HEK293 (cell line): ENCODE results near the gene HNRNPUL2.

ENCODE experiments used
- CTCF ChIA-PET: fragments of 350-600 bp; formaldehyde crosslinking; extraction: SDS; loops from one replicate; lab custom pipeline; 2021; ENCODE audit warnings: antibody characterized with exemption; lab: Yijun Ruan, JAX
- POLR2A ChIA-PET: fragments of 300-600 bp; formaldehyde crosslinking; extraction: SDS; loops from one replicate; lab custom pipeline; 2020; ENCODE audit warnings: antibody characterized with exemption, inconsistent platforms; lab: Yijun Ruan, JAX
- H3K27ac ChIP-seq: fragments of 200-500 bp; sonication (Bioruptor generic); 2 replicates; pipeline ENCODE4 v1.5.1; 2014; ENCODE audit warnings: low read depth, low read length, control low read depth, inconsistent platforms; ENCODE audit errors: extremely low read depth
- H3K36me3 ChIP-seq, 2 experiments: fragments of 200-500 bp in 1 of 2; sonication (Bioruptor generic) in 1 of 2; 1 replicate in 1 of 2; 2 replicates in 1 of 2; pipeline ENCODE4 v1.5.1; 2014 to 2017; ENCODE audit warnings: inconsistent platforms in 2 of 2, low read length in 2 of 2; ENCODE audit not compliant: control insufficient read depth in 2 of 2, insufficient read depth in 1 of 2
- H3K4me1 ChIP-seq: fragments of 200-500 bp; sonication (Bioruptor generic); 2 replicates; pipeline ENCODE4 v1.5.1; 2014; ENCODE audit warnings: mild to moderate bottlenecking, low read length, inconsistent platforms; ENCODE audit not compliant: control insufficient read depth, insufficient read depth
- H3K4me3 ChIP-seq: 2 replicates; pipeline ENCODE4 v1.5.1; 2011; ENCODE audit warnings: low read depth, mild to moderate bottlenecking, control low read depth, low read length, moderate library complexity
- H3K9me3 ChIP-seq: fragments of 200-500 bp; sonication (Bioruptor generic); 2 replicates; pipeline ENCODE4 v1.5.1; 2014; ENCODE audit warnings: low read depth, low read length, inconsistent platforms; ENCODE audit not compliant: control insufficient read depth, insufficient read depth
- ATF2 ChIP-seq: fragments of 450-650 bp; formaldehyde crosslinking; IDR thresholded peaks from 2 replicates; pipeline ENCODE4 v1.5.1; 2016; ENCODE audit warnings: missing biosample characterization, missing genetic modification characterization, low read depth
- BCL11B ChIP-seq: fragments of 450-650 bp; formaldehyde crosslinking; IDR thresholded peaks from 2 replicates; pipeline ENCODE4 v1.5.1; 2016; ENCODE audit warnings: low read depth, missing biosample characterization, missing genetic modification characterization
- GLIS2 ChIP-seq: fragments of 450-650 bp; formaldehyde crosslinking; IDR thresholded peaks from 2 replicates; pipeline ENCODE4 v1.5.1; 2016; ENCODE audit warnings: missing biosample characterization, missing genetic modification characterization
- PRDM1 ChIP-seq: fragments of 450-650 bp; formaldehyde crosslinking; IDR thresholded peaks from 2 replicates; pipeline ENCODE4; 2016; ENCODE audit warnings: missing biosample characterization, missing genetic modification characterization
- SALL2 ChIP-seq: fragments of 450-650 bp; formaldehyde crosslinking; IDR thresholded peaks from 2 replicates; pipeline ENCODE4 v1.5.0; 2017; ENCODE audit warnings: missing biosample characterization, mild to moderate bottlenecking, missing genetic modification characterization, borderline replicate concordance
- SP7 ChIP-seq: fragments of 450-650 bp; formaldehyde crosslinking; IDR thresholded peaks from 2 replicates; pipeline ENCODE4 v1.5.1; 2016; ENCODE audit warnings: missing biosample characterization, missing genetic modification characterization
- TRIM28 ChIP-seq: IDR thresholded peaks from 2 replicates; pipeline ENCODE4 v1.6.1; 2011; ENCODE audit warnings: low read length, control low read depth, borderline replicate concordance
- ZIC2 ChIP-seq: fragments of 450-650 bp; formaldehyde crosslinking; IDR thresholded peaks from 2 replicates; pipeline ENCODE4 v1.5.1; 2016; ENCODE audit warnings: missing biosample characterization, missing genetic modification characterization
- ZNF24 ChIP-seq: fragments of 450-650 bp; formaldehyde crosslinking; IDR thresholded peaks from 2 replicates; pipeline ENCODE4 v1.5.1; 2016; ENCODE audit warnings: missing biosample characterization, missing genetic modification characterization
- ZNF280C ChIP-seq: fragments of 450-650 bp; formaldehyde crosslinking; IDR thresholded peaks from 2 replicates; pipeline ENCODE4 v1.5.1; 2016; ENCODE audit warnings: missing biosample characterization, missing genetic modification characterization
- ZNF302 ChIP-seq: fragments of 450-650 bp; formaldehyde crosslinking; IDR thresholded peaks from 2 replicates; pipeline ENCODE4 v1.5.1; 2016; ENCODE audit warnings: missing biosample characterization, missing genetic modification characterization, low read depth
- ZNF311 ChIP-seq: fragments of 450-650 bp; formaldehyde crosslinking; IDR thresholded peaks from 2 replicates; pipeline ENCODE4 v1.5.1; 2017; ENCODE audit warnings: missing biosample characterization, missing genetic modification characterization, borderline replicate concordance
- ZNF354C ChIP-seq: fragments of 450-650 bp; formaldehyde crosslinking; IDR thresholded peaks from 2 replicates; pipeline ENCODE4 v1.5.1; 2016; ENCODE audit warnings: missing biosample characterization, missing genetic modification characterization, low read depth, borderline replicate concordance
- ZNF362 ChIP-seq: fragments of 450-650 bp; formaldehyde crosslinking; IDR thresholded peaks from 2 replicates; pipeline ENCODE4 v1.5.1; 2016; ENCODE audit warnings: missing biosample characterization, missing genetic modification characterization
- ZNF473 ChIP-seq: fragments of 450-650 bp; formaldehyde crosslinking; IDR thresholded peaks from 2 replicates; pipeline ENCODE4 v1.5.1; 2017; ENCODE audit warnings: missing biosample characterization, missing genetic modification characterization
- ZNF529 ChIP-seq: fragments of 450-650 bp; formaldehyde crosslinking; IDR thresholded peaks from 2 replicates; pipeline ENCODE4 v1.5.1; 2017; ENCODE audit warnings: missing genetic modification characterization, missing biosample characterization; ENCODE audit not compliant: insufficient replicate concordance
- ZNF530 ChIP-seq: fragments of 450-650 bp; formaldehyde crosslinking; IDR thresholded peaks from 2 replicates; pipeline ENCODE4 v1.5.1; 2016; ENCODE audit warnings: low read depth, missing biosample characterization, missing genetic modification characterization
- ZNF549 ChIP-seq: fragments of 450-650 bp; IDR thresholded peaks from 2 replicates; pipeline ENCODE4 v1.5.1; 2018; ENCODE audit warnings: missing biosample characterization, missing genetic modification characterization, mild to moderate bottlenecking, inconsistent platforms, moderate library complexity
- ZNF792 ChIP-seq: fragments of 450-650 bp; formaldehyde crosslinking; IDR thresholded peaks from 2 replicates; pipeline ENCODE4 v1.5.1; 2016; ENCODE audit warnings: missing biosample characterization, missing genetic modification characterization
- ZSCAN30 ChIP-seq: fragments of 450-650 bp; IDR thresholded peaks from 2 replicates; pipeline ENCODE4 v1.5.1; 2018; ENCODE audit warnings: missing biosample characterization, mild to moderate bottlenecking, missing genetic modification characterization, moderate library complexity
- ZXDB ChIP-seq: fragments of 450-650 bp; formaldehyde crosslinking; IDR thresholded peaks from 2 replicates; pipeline ENCODE4 v1.5.1; 2016; ENCODE audit warnings: missing biosample characterization, missing genetic modification characterization
- TF ChIP-seq, protein P1 (sequence below): fragments of 450-650 bp; formaldehyde crosslinking; IDR thresholded peaks from 2 replicates; pipeline ENCODE4 v1.5.1; 2016; ENCODE audit warnings: missing biosample characterization, missing genetic modification characterization
- TF ChIP-seq, protein P2 (sequence below): fragments of 450-650 bp; formaldehyde crosslinking; IDR thresholded peaks from 2 replicates; pipeline ENCODE4 v1.5.1; 2016; ENCODE audit warnings: missing biosample characterization, missing genetic modification characterization

Gene HNRNPUL2

GRCh38 chr11:62706850-62707247 is 20.4 kb downstream of the HNRNPUL2 start:
- no peak overlapping the region for H3K4me3 ChIP-seq
- H3K36me3 ChIP-seq = peaks cover 7 to 90% of the 10 kb centered on the region in 2 experiments
- no peaks in the 10 kb centered on the region for H3K9me3 ChIP-seq
- TF ChIP-seq ZNF549 (no peak), TRIM28 (no peak), ZNF792 (tag by site-specific recombination) (no peak), ZNF311 (no peak), BCL11B (tag by site-specific recombination) (no peak), ZXDB (tag by site-specific recombination) (no peak), ZSCAN30 (tag by site-specific recombination) (no peak), ZNF24 (tag by site-specific recombination) (no peak), ZNF302 (tag by site-specific recombination) (no peak), PRDM1 (tag by site-specific recombination) (no peak), ATF2 (tag by site-specific recombination) (no peak), ZNF529 (tag by site-specific recombination) (no peak), ZNF530 (tag by site-specific recombination) (no peak), ZNF354C (tag by site-specific recombination) (no peak), ZNF280C (tag by site-specific recombination) (no peak)
- TF ChIP-seq, protein P1, sequence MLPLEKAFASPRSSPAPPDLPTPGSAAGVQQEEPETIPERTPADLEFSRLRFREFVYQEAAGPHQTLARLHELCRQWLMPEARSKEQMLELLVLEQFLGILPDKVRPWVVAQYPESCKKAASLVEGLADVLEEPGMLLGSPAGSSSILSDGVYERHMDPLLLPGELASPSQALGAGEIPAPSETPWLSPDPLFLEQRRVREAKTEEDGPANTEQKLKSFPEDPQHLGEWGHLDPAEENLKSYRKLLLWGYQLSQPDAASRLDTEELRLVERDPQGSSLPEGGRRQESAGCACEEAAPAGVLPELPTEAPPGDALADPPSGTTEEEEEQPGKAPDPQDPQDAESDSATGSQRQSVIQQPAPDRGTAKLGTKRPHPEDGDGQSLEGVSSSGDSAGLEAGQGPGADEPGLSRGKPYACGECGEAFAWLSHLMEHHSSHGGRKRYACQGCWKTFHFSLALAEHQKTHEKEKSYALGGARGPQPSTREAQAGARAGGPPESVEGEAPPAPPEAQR = no peak
- ChIA-PET CTCF (interaction anchor here (0.5 to 2.1 kb wide), 3 partner anchors 10 to 63 kb away, joined by 3 to 7 read pairs (median 3); no protein-coding TSS in a partner anchor), POLR2A (interaction anchor here (0.9 to 3.7 kb wide), 18 partner anchors 9 to 134 kb away, joined by 3 to 34 read pairs (median 10); partner anchors contain the start of genes C11orf98, CSKMT, EEF1G and HNRNPUL2)
- peaks cover 3% of the 10 kb centered on the region; the same call in 1 of the 2 replicates for H3K4me1 ChIP-seq
- H3K27ac ChIP-seq = no peak overlapping the region; the same call in 1 of the 2 replicates

- peak overlapping the region; percentile 62 for H3K4me3 ChIP-seq
- H3K4me1 ChIP-seq = peaks cover 3% of the 10 kb centered on the region; the same call in 1 of the 2 replicates
- ChIA-PET CTCF (interaction anchor here (0.7 to 2.1 kb wide), 7 partner anchors 9 to 281 kb away, joined by 3 to 7 read pairs (median 3); no protein-coding TSS in a partner anchor), POLR2A (interaction anchor here (0.8 to 3.7 kb wide), 20 partner anchors 9 to 149 kb away, joined by 3 to 34 read pairs (median 7); partner anchors contain the start of genes C11orf98, CSKMT, EEF1G and HNRNPUL2)
- no peaks in the 10 kb centered on the region for H3K9me3 ChIP-seq
- peaks cover 13 to 90% of the 10 kb centered on the region in 2 experiments for H3K36me3 ChIP-seq
- H3K27ac ChIP-seq = peak overlapping the region; percentile 62
- TF ChIP-seq SALL2 (tag by site-specific recombination) = no peak
- 0 out of 2 replicates have a peak, but pooled peaks have one; percentile 9 for TF ChIP-seq SP7 (tag by site-specific recombination)
- no peak for TF ChIP-seq ZNF362 (tag by site-specific recombination)
- TF ChIP-seq ZNF473 (tag by site-specific recombination) = no peak
- TF ChIP-seq, protein P2, sequence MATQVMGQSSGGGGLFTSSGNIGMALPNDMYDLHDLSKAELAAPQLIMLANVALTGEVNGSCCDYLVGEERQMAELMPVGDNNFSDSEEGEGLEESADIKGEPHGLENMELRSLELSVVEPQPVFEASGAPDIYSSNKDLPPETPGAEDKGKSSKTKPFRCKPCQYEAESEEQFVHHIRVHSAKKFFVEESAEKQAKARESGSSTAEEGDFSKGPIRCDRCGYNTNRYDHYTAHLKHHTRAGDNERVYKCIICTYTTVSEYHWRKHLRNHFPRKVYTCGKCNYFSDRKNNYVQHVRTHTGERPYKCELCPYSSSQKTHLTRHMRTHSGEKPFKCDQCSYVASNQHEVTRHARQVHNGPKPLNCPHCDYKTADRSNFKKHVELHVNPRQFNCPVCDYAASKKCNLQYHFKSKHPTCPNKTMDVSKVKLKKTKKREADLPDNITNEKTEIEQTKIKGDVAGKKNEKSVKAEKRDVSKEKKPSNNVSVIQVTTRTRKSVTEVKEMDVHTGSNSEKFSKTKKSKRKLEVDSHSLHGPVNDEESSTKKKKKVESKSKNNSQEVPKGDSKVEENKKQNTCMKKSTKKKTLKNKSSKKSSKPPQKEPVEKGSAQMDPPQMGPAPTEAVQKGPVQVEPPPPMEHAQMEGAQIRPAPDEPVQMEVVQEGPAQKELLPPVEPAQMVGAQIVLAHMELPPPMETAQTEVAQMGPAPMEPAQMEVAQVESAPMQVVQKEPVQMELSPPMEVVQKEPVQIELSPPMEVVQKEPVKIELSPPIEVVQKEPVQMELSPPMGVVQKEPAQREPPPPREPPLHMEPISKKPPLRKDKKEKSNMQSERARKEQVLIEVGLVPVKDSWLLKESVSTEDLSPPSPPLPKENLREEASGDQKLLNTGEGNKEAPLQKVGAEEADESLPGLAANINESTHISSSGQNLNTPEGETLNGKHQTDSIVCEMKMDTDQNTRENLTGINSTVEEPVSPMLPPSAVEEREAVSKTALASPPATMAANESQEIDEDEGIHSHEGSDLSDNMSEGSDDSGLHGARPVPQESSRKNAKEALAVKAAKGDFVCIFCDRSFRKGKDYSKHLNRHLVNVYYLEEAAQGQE (tag by site-specific recombination) = peak; percentile 32; the same call in 1 of the 2 replicates
- peak; percentile 51 for TF ChIP-seq GLIS2 (tag by site-specific recombination)
- peak; percentile 64 for TF ChIP-seq ZIC2 (tag by site-specific recombination)
These were observed 21.1 kb downstream of the HNRNPUL2 start for GRCh38 chr11:62705880-62706849.
